GM12878 (cell line): ENCODE data around the gene SEMA7A. TPM values are rescaled to one million over a fixed set of nuclear protein-coding genes. Genes with fewer than 3 reads are reported as not detected.
A peak's percentile ranks its signal among the peaks of the same experiment; 100 is the strongest.

ENCODE experiments used
- BACH1 ChIP-seq: fragments of 450-650 bp; IDR thresholded peaks from 2 replicates; pipeline ENCODE4 v1.6.1; 2017; ENCODE audit warnings: mild to moderate bottlenecking, borderline replicate concordance
- BHLHE40 ChIP-seq, 2 experiments: fragments of 450-650 bp in 1 of 2; IDR thresholded peaks; 2 replicates each; pipeline ENCODE4 v1.6.1; 2011 to 2017; ENCODE audit warnings: low read depth in 2 of 2, borderline replicate concordance in 1 of 2, improper control_type of control experiment in 1 of 2, low read length in 1 of 2, mild to moderate bottlenecking in 1 of 2
- CEBPZ ChIP-seq: fragments of 150-350 bp; IDR thresholded peaks from 2 replicates; pipeline ENCODE4 v1.6.1; 2016; ENCODE audit warnings: low read depth, low read length
- FOXM1 ChIP-seq: IDR thresholded peaks from 2 replicates; pipeline ENCODE4 v1.6.1; 2012; ENCODE audit warnings: low read depth, mild to moderate bottlenecking, inconsistent platforms, low read length, moderate library complexity
- GABPA ChIP-seq: IDR thresholded peaks from 2 replicates; pipeline ENCODE4 v1.6.1; 2014; ENCODE audit warnings: antibody characterized with exemption, low read depth, mild to moderate bottlenecking, inconsistent platforms
- GATAD2B ChIP-seq: fragments of 450-650 bp; conservative IDR thresholded peaks from 2 replicates; pipeline ENCODE4 v1.6.1; 2017; ENCODE audit warnings: low read depth, mild to moderate bottlenecking, moderate library complexity
- HDAC6 ChIP-seq: fragments of 200-600 bp; sonication (generic); IDR thresholded peaks from one replicate; pipeline ENCODE4 v1.8.0; 2017; ENCODE audit warnings: antibody characterized with exemption; ENCODE audit not compliant: unreplicated experiment
- IRF4 ChIP-seq: IDR thresholded peaks from 2 replicates; pipeline ENCODE4 v1.6.1; 2011; ENCODE audit warnings: low read depth, low read length
- MEF2A ChIP-seq: IDR thresholded peaks from 2 replicates; pipeline ENCODE4 v1.6.1; 2011; ENCODE audit warnings: low read depth, mild to moderate bottlenecking, low read length, moderate library complexity; ENCODE audit not compliant: insufficient read depth
- NR2C1 ChIP-seq: fragments of 450-650 bp; IDR thresholded peaks from 2 replicates; pipeline ENCODE4 v1.6.1; 2017; ENCODE audit warnings: antibody characterized with exemption, mild to moderate bottlenecking, moderate library complexity
- PML ChIP-seq: IDR thresholded peaks from 2 replicates; pipeline ENCODE4 v1.6.1; 2012; ENCODE audit warnings: low read length, inconsistent platforms
- RAD21 ChIP-seq: IDR thresholded peaks from 2 replicates; pipeline ENCODE4 v1.6.1; 2011; ENCODE audit warnings: mild to moderate bottlenecking, low read depth, low read length, moderate library complexity; ENCODE audit not compliant: insufficient read depth
- RAD51 ChIP-seq: fragments of 450-650 bp; IDR thresholded peaks from 2 replicates; pipeline ENCODE4 v1.6.1; 2016; ENCODE audit warnings: moderate library complexity, mild to moderate bottlenecking, inconsistent platforms
- RB1 ChIP-seq: fragments of 450-650 bp; formaldehyde crosslinking; IDR thresholded peaks from 2 replicates; pipeline ENCODE4 v1.6.1; 2017; ENCODE audit warnings: mild to moderate bottlenecking, borderline replicate concordance
- SKIL ChIP-seq: fragments of 450-650 bp; IDR thresholded peaks from 2 replicates; pipeline ENCODE4 v1.6.1; 2017; ENCODE audit warnings: mild to moderate bottlenecking, low read depth, inconsistent platforms; ENCODE audit not compliant: poor library complexity, severe bottlenecking
- SMARCA5 ChIP-seq: fragments of 450-650 bp; IDR thresholded peaks from 2 replicates; pipeline ENCODE4 v1.6.1; 2017; ENCODE audit warnings: mild to moderate bottlenecking
- YY1 ChIP-seq: IDR thresholded peaks from 2 replicates; pipeline ENCODE4 v1.6.1; 2011; ENCODE audit warnings: low read depth, mild to moderate bottlenecking, low read length
- ZNF384 ChIP-seq: IDR thresholded peaks from 2 replicates; pipeline ENCODE4 v1.6.1; 2012; ENCODE audit warnings: low read depth, mild to moderate bottlenecking, low read length, improper control_type of control experiment, borderline replicate concordance
- polyA plus RNA-seq, 11 experiments: library from polyadenylated mRNA; depleted of rRNA in 4 of 11; unstranded in 6 of 11; stranded (reverse) in 5 of 11; fragments of >200 nt; fragmentation: Nextera tagmentation in 4 of 11; fragmentation: Illumina TruSeq in 1 of 11; extraction: Ambion mirVana in 4 of 11; extraction: Trizol in 1 of 11; gene quantifications; 1 replicate in 1 of 11; 2 replicates in 10 of 11; pipeline versions ENCODE4 v1.2.1 to v1.2.3, GENCODE V29; 2011 to 2016; ENCODE audit warnings: inconsistent platforms in 2 of 11, missing spikeins in 2 of 11, low read depth in 1 of 11
- total RNA-seq, 4 experiments: library from RNA; depleted of rRNA in 3 of 4; stranded (reverse); fragments of >200 nt in 3 of 4; fragmentation: Illumina TruSeq in 1 of 4; extraction: Trizol in 1 of 4; gene quantifications; 2 replicates each; pipeline versions ENCODE4 v1.2.1 to v1.2.3, GENCODE V29; 2013 to 2021

Gene SEMA7A
- total and polyA plus RNA-seq, 10 of the 15 experiments (the other 5 are each of a cell fraction or from before 2014, with no cell fraction given): 0.08 to 112 (median 53.5) TPM

GRCh38 chr15:74438721-74439316 lies 5.1 kb upstream of the SEMA7A start (continued):
- no peak for TF ChIP-seq HDAC6
- TF ChIP-seq NR2C1: no peak
- no peak for TF ChIP-seq PML
- TF ChIP-seq YY1: peak; percentile 81
- TF ChIP-seq BACH1: 0 out of 2 replicates have a peak, but pooled peaks have one; percentile 25
- no peak for TF ChIP-seq GABPA
- peak; percentile 31; the same call in 1 of the 2 replicates for TF ChIP-seq RB1
- TF ChIP-seq CEBPZ: no peak
- no peak for TF ChIP-seq ZNF384
- peak; percentile 61; the same call in 1 of the 2 replicates for TF ChIP-seq MEF2A
- TF ChIP-seq BHLHE40 (IDR thresholded peaks at IDR 0.05; ENCODE audit: borderline replicate concordance in 1 of 2, low read depth in 2 of 2, low read length in 1 of 2): 0 out of 4 replicates have a peak, but pooled peaks of 1 of the 2 experiments have one; percentile 14
- peak; percentile 100 for TF ChIP-seq RAD21
- TF ChIP-seq GATAD2B: no peak
- TF ChIP-seq SKIL: peak; percentile 47
- no peak for TF ChIP-seq RAD51
- TF ChIP-seq FOXM1: no peak
- 0 out of 2 replicates have a peak, but pooled peaks have one; percentile 47 for TF ChIP-seq IRF4
- peak; percentile 76; the same call in 1 of the 2 replicates for TF ChIP-seq SMARCA5
- TF ChIP-seq, all 136 proteins: peak for 16
